Placental pericyte (primary cell): ENCODE data around the gene OR13D1. TPM values are rescaled to one million over a fixed set of nuclear protein-coding genes. Genes with fewer than 3 reads are reported as not detected.

Source experiments
- total RNA-seq: library from RNA; depleted of rRNA; stranded (reverse); fragments of >200 nt; gene quantifications from 2 replicates; pipeline ENCODE4 v1.2.3, GENCODE V29; 2012

The OR13D1 gene, protein sequence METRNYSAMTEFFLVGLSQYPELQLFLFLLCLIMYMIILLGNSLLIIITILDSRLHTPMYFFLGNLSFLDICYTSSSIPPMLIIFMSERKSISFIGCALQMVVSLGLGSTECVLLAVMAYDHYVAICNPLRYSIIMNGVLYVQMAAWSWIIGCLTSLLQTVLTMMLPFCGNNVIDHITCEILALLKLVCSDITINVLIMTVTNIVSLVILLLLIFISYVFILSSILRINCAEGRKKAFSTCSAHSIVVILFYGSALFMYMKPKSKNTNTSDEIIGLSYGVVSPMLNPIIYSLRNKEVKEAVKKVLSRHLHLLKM
- total RNA-seq = not detected in 2 replicates

DNA sequence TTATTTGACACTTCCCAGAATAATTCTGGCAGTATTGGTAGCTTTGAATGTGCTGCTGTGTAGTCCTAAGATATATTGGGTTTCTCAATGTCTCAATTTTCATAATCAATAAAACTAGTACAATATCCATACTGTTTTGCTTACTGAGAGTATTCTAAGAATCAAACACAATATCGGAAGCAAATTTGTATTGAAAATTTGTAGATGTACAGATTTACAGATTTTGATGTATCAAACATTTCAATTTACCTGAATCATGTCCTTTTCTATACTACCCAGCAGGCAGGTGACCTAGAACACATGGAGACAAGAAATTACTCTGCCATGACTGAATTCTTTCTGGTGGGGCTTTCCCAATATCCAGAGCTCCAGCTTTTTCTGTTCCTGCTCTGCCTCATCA, at the start of gene OR13D1:
OR13D1 (plus strand) TSS at position 301 of the 400 bp plus-strand sequence; CDS start at position 301, 0 bp downstream.

Other genes starting within 250 kb of the OR13D1 start
- gene OR13F1, start 190.3 kb upstream of the OR13D1 start, total RNA-seq = not detected in 2 replicates
- not detected in 2 replicates for gene OR13C4, start 167.3 kb upstream of the OR13D1 start, total RNA-seq
- not detected in 2 replicates for gene OR13C3, start 157.7 kb upstream of the OR13D1 start, total RNA-seq
- not detected in 2 replicates for gene OR13C8, start 125.3 kb upstream of the OR13D1 start, total RNA-seq
- gene OR13C5, start 95.1 kb upstream of the OR13D1 start, total RNA-seq = not detected in 2 replicates
- gene OR13C2, start 88.9 kb upstream of the OR13D1 start, total RNA-seq = not detected in 2 replicates
- not detected in 2 replicates for gene OR13C9, start 76.3 kb upstream of the OR13D1 start, total RNA-seq
- gene NIPSNAP3A, start 53.2 kb downstream of the OR13D1 start, total RNA-seq = 19.3 and 30.9 TPM in 2 replicates
- 0.43 and 0.88 TPM in 2 replicates for gene NIPSNAP3B, start 69.6 kb downstream of the OR13D1 start, total RNA-seq
- gene ABCA1, start 233.6 kb downstream of the OR13D1 start, total RNA-seq = 124 and 239 TPM in 2 replicates